ENCODE results near the gene ZNF234.

- no peak for TF ChIP-seq CTCF (conservative IDR thresholded peaks at IDR 0.05; ENCODE audit: low read length)
- no peak for TF ChIP-seq EZH2phosphoT487 (IDR thresholded peaks at IDR 0.05; ENCODE audit: borderline replicate concordance)
These were observed 9.4 kb upstream of the ZNF234 start for GRCh38 chr19:44131955-44132354.
